Measurements from ENCODE around the gene ARMC5. TPM values are rescaled to one million over a fixed set of nuclear protein-coding genes. Genes with fewer than 3 reads are reported as not detected.

ARMC5 gene
- total and polyA plus RNA-seq, 7 donors: 2.4 to 11.1 (median 4.6) TPM

DNA sequence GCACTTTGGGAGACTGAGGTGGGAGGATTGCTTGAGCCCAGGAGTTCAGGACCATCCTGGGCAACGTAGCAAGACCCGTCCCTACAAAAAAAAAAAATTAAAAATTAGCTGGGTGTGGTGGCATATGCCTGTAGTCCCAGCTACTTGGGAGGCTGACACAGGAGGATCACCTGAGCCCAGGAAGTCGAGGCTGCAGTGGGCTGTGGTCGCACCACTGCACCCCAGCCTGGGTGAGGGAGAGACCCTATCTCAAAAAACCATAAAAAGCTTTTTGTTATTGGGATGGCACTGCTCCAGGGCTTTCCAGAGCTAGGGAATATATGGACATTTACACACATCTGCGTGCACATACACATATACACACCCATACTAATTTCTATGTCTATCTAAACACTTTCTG lies 8.1 kb upstream of the ARMC5 start:
- intact Hi-C loops (cut with DNase I): loop anchor here (10.0 kb wide), 3 partner anchors 336 to 1356 kb away; partner anchors contain the start of genes KAT8, SETD1A, TBX6 and YPEL3
- Histone ChIP-seq H3K4me3 (no peak overlapping the region), H3K27me3 (no peaks in the 10 kb centered on the region), H3K4me1 (peaks cover 0 to 51% (median 49%) of the 10 kb centered on the region in 4 donors), H3K9me3 (no peaks in the 10 kb centered on the region), H3K27ac (peak overlapping the region; percentile 28 to 68 (median 63)), H3K36me3 (no peaks in the 10 kb centered on the region)
- peak; percentile 44 for DNase-seq
- TF ChIP-seq EP300 (IDR thresholded peaks at IDR 0.05) (no peak), CTCF (IDR thresholded peaks at IDR 0.05) (no peak)
- WGBS, 2 donors: 65 to 87% methylated on average over 5 of the region's 5 CpGs

GRCh38 chr16:31451681-31452351 lies 7.5 kb upstream of the ARMC5 start:
- Histone ChIP-seq H3K27ac (peak overlapping the region; percentile 28 to 68 (median 63)), H3K27me3 (no peaks in the 10 kb centered on the region), H3K36me3 (no peaks in the 10 kb centered on the region), H3K9me3 (no peaks in the 10 kb centered on the region), H3K4me3 (no peak overlapping the region), H3K4me1 (peaks cover 0 to 57% (median 54%) of the 10 kb centered on the region in 4 donors)
- TF ChIP-seq CTCF (IDR thresholded peaks at IDR 0.05) (peak; percentile 16 to 74 (median 42)), POLR2A (IDR thresholded peaks at IDR 0.05) (no peak), EP300 (IDR thresholded peaks at IDR 0.05) (no peak), POLR2AphosphoS5 (IDR thresholded peaks at IDR 0.05) (no peak)
- WGBS, 2 donors: 38 to 53% methylated on average over 11 of the region's 11 CpGs
- intact Hi-C loops (cut with DNase I): loop anchor here (10.0 kb wide), 3 partner anchors 337 to 1357 kb away; partner anchors contain the start of genes KAT8, SETD1A, TBX6 and YPEL3
- DNase-seq: peak; percentile 81

GRCh38 chr16:31452631-31453106 lies 6.6 kb upstream of the ARMC5 start:
- intact Hi-C loops (cut with DNase I): loop anchor here (10.0 kb wide), 3 partner anchors 338 to 1358 kb away; partner anchors contain the start of genes KAT8, SETD1A, TBX6 and YPEL3
- WGBS, 2 donors: 83 to 90% methylated on average over 3 of the region's 3 CpGs
- peak; percentile 58 for DNase-seq
- Histone ChIP-seq H3K9me3 (no peaks in the 10 kb centered on the region), H3K27ac (peak overlapping the region; percentile 61 to 68 (median 66)), H3K4me3 (no peak overlapping the region), H3K27me3 (no peaks in the 10 kb centered on the region), H3K36me3 (no peaks in the 10 kb centered on the region), H3K4me1 (peaks cover 0 to 65% (median 63%) of the 10 kb centered on the region in 4 donors)
- TF ChIP-seq EP300 (IDR thresholded peaks at IDR 0.05) (no peak), POLR2A (IDR thresholded peaks at IDR 0.05) (no peak), POLR2AphosphoS5 (IDR thresholded peaks at IDR 0.05) (peak in 1 of 4 donors; percentile 6)

GRCh38 chr16:31453255-31454204 lies 5.8 kb upstream of the ARMC5 start:
- H3K4me1 ChIP-seq: peaks cover 0 to 70% (median 69%) of the 10 kb centered on the region in 4 donors
- intact Hi-C loops (cut with DNase I): loop anchor here (10.0 kb wide), 3 partner anchors 339 to 1359 kb away; partner anchors contain the start of genes KAT8, SETD1A, TBX6 and YPEL3

More at GRCh38 chr16:31453255-31454204, 5.8 kb upstream of the ARMC5 start:
- Histone ChIP-seq H3K9me3 (no peaks in the 10 kb centered on the region), H3K36me3 (no peaks in the 10 kb centered on the region), H3K4me3 (no peak overlapping the region), H3K27me3 (no peaks in the 10 kb centered on the region), H3K27ac (peak overlapping the region; percentile 61 to 68 (median 66))
- whole genome bisulfite sequencing, 2 donors: 39 to 64% methylated on average over 20 of the region's 20 CpGs
- DNase-seq: peak; percentile 71
- TF ChIP-seq POLR2A (IDR thresholded peaks at IDR 0.05): no peak
- TF ChIP-seq EP300 (IDR thresholded peaks at IDR 0.05): no peak
- TF ChIP-seq CTCF (IDR thresholded peaks at IDR 0.05): no peak
- no peak for TF ChIP-seq POLR2AphosphoS5 (IDR thresholded peaks at IDR 0.05)

Data from sigmoid colon (tissue), 7 donors.